GM20431 (cell line): ENCODE results near the gene PDZD2.
"Not testable (repeated sequence)": the region's sequence is repeated elsewhere in the genome, so short reads cannot be mapped to it uniquely, and the experiment has no call there.

Source experiments
- in situ Hi-C: fragments of 300-500 bp; cut with MseI, MboI; formaldehyde crosslinking; loops from one replicate; pipeline ENCODE4 v1.15.0; 2020; ENCODE audit warnings: low sequenced_read_pairs; ENCODE audit not compliant: unreplicated experiment

PDZD2 gene

DNA sequence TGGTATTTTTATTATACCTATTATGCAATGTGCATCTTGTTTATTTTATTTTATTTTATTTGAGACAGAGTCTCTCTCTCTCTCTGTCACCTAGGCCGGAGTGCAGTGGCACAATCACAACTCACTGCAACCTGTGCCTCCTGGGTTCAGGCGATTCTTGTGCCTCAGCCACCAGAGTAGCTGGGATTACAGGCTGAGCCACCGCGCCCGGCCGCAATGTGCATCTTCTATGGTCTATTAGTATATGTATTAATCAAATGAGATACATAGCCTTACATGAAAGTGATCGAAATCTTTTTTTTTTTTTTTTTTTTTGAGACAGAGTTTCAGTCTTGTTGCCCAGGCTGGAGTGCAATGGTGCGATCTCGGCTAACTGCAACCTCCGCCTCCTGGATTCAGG lies 89.9 kb downstream of the PDZD2 start:
- in situ Hi-C loops: not testable (repeated sequence)

DNA sequence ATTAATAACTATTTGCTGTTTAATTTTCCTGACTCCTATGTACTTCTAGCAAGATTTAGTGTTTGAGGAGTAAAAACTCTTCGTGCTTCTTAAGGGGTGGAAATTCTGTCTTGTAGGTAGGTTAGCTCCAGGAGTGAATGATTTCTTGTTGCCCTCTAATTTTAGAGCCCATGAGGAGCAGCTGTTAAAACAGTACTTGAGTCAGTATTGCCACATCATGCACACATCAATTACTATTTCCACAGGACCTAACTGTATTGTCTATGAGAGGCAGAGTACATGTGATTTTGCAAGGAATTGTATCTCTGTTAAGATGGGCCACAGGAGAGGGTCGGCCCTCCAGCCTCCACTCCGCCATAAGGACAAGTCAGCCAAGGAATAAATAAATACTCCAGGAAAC lies 91.2 kb downstream of the PDZD2 start:
- in situ Hi-C loops: no loop called here

DNA sequence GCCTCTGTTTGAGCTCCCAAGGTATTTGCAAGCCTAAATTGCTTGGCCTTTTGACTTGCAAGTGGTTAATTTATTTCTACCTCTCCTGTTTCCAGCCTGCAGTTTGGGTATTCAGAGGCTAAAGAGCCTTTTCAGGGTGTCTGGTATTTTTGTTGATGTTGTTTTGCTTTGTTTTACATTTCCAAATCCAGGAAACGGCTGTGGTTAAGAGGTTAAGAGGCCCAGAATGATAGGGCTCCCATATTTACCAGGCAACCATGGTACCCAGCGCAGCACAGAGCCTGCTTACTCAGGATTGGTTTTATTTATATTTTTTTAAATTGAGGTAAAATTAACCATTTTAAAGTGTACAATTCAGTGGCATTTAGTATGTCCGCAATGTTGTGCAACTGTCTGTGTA lies 92.1 kb downstream of the PDZD2 start:
- in situ Hi-C loops: no loop called here

DNA sequence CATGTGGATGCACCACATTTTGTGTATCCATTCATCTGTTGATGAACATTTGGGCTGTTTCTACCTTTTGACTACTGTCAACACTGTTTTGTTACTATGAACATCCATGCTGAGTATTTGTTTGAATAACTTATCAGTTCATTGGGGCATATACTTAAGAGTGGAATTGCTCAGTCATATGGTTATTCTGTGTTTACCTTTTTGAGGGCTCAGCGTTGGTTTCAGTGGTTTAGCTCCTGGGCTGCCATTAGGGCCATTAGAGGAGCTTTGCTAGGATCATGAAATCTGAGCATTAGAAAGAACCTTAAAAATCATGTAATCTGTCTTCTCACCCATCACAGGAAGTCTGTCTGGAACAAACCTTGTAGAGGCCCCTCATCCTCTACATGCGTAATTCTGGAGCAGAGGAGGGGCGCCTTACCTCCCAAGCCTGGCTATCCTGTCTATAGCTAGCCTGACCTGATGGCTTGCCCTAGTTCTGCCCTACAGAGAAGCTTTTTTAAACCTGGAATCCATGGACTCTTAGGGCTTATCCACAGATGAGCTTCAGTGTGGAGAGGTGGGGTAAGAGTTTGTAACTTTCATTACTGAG lies 92.9 kb downstream of the PDZD2 start:
- in situ Hi-C loops: no loop called here

DNA sequence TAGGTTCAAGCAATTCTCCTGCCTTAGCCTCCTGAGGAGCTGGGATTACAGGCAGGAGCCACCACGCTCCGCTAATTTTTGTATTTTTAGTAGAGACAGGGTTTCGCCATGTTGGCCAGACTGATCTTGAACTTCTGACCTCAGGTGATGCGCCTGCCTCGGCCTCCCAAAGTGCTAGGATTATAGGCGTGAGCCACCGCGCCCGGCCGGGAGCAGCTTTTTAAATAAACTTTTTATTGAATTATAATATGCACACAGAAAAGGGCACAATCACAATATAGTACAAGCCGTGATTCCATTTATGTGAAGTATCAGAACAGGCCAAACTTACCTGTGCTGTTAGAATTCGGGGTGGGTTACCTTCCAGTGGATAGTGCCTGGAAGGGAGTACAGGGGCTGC lies 93.9 kb downstream of the PDZD2 start:
- in situ Hi-C loops: not testable (repeated sequence)

DNA sequence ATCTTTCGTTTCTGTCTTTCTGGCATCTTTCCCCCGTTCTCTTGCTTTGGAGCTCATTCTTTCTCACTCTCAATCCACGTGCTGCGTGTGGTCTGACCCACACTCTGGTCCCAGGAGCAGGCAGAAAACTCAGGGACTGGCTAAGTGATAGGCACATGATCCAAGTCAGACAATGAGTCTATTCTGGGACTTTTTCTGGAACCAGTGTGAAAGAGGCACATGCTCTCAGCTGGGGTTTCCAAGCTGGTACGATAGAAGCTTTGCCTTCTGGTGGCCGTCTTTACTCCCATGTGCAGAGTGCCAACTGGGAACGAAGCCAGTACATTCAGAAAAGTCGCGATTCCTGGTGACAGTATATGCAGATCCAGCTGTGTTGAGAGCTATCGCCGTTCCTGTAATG lies 94.4 kb downstream of the PDZD2 start:
- in situ Hi-C loops: no loop called here

DNA sequence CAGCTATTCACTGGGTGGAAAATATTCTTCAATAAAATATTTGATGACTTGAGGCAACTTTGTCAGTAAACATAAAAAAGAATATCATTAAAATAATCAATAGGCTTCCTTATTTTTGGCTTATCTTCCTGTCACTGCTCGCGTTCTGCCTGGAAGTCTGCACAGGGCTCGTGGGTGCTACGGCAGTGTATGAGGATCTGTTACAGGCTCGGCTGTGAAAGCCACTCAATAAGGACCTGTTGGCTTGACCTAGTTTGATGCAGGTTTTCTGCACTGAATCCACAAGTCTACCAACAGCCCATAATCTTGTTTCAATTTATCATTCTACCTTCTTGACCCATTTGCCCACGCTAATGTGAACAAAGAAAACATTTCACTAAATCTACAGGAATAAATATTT lies 97.2 kb downstream of the PDZD2 start:
- in situ Hi-C loops: no loop called here

DNA sequence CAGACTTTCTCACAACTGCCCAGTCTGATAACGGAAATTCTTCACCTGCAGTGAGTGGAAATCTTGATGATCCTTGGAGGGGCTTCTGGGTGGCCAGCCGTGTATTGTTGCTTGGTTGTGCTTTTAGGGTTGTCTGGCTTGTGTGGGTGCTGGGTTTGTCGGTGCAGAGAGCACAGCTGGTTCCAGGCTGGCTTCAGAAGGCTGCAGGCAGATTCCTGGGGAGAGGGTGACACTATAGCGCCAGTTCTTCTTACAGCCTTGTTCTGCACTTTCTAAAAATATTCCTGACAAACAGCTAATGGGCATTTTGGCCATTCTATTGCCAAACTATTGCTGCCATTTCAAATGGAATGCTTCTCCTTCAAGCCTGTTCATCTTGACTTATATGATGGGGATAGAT lies 99.3 kb downstream of the PDZD2 start:
- in situ Hi-C loops: no loop called here

DNA sequence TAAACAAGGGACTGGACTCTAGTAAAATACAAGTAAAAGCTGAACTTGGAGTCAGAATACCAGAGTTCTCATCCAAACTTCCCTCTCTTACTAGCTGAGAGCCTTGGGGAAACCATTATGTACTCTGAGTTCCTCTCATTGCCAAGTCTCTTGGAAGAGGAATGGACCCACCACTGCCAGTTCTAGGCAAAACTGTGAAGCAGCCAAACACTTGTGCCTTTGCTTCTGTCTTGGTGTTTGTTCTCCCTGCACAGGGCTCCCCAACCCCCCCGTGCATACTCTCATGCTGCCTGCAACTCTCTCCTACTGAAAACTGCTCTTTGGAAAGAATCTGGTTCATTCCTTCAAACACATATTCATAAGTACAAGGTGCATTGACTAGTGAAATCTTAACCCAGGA lies 102.6 kb downstream of the PDZD2 start:
- in situ Hi-C loops: no loop called here

DNA sequence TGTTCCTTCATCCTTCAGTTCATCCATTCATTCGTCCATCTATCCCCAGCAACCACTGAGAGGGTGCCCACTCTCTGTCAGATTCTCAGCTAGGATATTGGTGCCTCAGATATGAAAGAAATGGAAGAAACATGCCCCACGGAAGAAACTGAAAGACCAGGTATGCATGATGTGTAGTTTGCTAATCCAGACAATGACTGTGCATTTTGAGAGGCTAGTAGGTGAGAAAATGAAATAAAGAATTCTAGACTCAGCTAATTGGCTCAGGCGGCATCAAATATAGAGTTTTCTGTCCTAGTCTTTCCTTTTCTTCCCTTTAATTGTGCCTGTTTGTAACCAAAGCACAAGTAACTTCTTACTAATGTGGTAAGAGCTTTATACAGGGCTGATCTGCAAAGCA lies 104.7 kb downstream of the PDZD2 start:
- in situ Hi-C loops: no loop called here

DNA sequence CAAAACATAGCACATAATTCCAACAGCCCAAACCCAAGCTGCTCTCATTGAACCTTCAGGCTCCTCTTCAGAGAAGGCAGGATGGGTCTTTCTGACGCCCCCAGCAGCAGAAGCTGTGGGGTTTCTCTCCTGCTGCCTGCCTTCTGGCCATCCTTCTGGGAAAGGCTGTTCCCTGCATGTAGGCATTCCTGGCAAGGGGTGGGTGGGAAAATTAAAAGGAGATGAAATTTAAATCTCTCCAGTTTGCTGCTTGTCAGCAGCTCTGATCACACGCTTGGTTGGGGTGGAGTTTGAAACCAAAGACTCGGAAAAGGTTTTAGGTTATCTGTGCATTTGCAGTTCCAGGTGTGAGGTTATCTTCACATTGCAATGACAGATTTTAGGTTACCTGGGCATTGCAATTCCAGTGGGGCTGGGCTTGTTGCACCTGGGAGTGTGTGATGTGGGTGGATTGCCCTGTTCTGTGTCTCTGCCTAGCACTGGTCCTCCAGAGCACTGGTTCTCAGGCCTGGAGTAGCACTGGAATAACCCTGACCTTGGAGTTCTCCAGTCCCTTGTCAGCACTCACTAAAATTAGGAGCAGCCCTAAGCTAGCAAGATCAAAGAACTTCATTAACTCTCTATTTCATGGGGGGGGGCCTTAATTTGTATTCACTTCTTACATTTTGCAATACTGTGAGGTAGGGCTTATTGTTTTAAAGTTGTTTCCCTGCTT lies 109.7 kb downstream of the PDZD2 start:
- in situ Hi-C loops: no loop called here

DNA sequence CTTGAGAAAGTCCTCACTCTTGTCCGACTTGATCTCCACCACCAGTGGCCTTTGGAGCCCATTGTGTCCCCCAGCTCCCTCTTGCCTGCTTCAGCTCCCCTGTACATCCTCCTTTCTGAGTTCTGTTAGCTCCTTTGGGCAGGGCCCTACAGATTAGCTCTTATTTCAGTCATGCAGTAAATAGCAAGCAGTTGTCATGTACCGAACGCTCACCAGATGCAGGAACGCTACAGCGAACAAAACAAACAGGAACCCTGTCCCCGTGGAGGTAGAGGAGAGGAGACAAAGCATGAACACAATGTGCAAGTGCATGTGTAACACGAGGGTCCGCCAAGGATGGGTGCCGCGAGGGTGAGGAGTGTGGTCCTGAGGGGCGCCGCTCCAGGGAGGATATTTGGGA lies 111.3 kb downstream of the PDZD2 start:
- in situ Hi-C loops: no loop called here

DNA sequence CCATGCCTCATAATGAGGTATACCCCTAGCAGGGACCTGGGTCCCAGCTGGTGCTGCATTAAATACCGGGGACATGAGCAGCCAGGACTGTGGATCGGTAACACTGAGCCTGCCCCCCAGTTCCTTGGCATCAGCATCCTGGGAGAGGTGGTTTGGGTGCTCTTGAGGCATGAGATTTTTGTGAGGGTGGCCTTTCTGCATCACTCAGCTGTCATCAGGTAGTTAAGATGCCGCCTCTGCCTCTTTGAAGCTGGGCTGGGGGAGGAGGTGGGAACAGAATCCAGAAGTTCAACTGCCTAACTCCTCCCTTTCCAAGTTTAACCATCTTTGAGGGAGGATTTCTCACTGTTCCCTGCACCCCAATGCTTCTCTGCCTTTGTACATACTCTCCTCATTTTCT lies 112.7 kb downstream of the PDZD2 start:
- in situ Hi-C loops: no loop called here

DNA sequence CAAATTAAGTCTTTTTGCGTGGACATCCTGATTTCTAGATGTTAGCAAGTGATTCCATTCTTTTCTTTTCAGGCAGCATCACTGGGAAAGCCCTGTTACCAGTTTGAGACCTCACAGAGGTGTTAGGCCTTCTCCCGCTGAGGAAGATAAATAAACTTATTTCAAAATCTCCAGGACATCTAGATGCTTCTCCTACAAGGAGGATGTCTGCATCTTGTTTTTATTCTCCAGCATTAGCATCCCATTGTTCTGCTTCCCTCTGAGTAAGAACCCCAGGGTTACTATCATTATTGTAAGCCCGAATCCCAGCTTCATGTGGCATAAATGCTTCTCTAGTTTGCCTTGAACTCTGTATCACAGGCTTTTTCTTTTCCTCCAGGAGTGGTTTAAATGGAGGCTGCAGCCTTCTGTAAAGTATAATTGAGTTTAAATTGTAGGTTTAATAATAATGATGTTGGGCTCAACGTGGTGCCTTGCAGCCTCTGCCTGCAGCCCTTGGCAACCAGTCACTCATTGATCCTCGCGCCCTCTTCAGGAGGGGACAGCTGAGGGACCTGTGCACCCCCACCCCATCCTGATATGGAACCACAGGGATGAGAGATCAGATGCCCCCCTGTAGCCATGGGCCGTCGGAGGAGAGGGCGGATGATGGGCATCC lies 114.9 kb downstream of the PDZD2 start:
- in situ Hi-C loops: no loop called here

DNA sequence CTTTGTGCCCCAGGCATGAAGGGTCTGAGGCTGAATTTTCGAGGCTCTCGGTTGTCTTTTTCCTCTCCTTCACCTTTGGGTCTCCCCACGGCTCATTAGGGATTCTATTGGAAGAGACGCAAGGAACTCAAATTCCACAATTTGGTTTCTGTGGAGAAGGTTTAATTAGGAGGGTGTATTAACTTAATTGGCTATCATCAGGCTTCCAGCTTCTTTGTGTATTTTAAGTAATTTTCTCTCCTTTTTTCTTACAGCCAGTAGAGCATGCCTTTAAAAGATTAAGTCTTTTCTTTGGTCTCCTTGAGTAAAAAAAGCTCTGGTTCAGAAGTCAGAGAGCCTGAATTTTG lies 115.4 kb downstream of the PDZD2 start:
- in situ Hi-C loops: no loop called here

DNA sequence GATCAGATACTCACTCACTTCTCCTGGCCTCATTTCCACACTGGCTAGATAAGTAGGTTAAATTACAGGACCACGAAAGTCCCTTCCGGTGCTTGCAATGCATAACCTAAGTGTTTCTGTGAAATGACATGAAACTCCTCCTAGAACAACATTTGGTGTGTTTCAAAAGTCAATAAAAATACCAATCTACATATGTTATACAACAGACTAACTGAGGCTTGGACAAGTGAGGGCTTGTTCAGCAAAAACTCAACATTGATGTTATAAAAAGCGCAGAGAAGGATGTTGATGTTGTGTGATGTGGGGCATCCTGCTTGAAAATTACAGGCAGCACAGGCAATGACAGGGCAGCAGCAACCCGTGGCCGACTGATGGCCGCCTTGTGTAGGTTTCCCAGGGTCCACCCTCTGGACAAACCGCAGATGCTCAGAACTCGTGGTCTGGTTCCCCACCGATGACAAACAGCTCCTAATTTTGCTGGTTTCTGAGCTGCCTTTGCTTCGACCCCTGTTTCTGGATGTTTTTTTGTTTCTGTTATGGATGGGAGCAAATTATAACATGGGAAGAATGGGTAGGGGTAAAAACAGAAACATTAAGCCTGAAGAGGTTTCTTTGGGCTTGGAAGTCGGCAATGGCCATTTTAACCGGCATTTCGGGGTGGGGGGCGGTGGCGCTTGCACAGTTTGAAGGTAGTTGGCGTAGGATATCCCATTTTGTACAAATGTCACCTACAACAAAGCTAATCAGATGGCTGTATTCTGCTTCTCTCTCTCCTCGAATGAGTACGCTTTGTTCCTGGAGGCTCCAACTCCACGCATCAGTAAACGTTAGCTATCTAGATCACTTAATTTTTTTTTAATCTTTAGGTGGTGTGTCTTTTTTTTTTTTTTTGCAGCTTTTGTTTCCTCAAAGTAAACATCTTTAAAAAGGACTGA lies 116.1 kb downstream of the PDZD2 start:
- in situ Hi-C loops: no loop called here

DNA sequence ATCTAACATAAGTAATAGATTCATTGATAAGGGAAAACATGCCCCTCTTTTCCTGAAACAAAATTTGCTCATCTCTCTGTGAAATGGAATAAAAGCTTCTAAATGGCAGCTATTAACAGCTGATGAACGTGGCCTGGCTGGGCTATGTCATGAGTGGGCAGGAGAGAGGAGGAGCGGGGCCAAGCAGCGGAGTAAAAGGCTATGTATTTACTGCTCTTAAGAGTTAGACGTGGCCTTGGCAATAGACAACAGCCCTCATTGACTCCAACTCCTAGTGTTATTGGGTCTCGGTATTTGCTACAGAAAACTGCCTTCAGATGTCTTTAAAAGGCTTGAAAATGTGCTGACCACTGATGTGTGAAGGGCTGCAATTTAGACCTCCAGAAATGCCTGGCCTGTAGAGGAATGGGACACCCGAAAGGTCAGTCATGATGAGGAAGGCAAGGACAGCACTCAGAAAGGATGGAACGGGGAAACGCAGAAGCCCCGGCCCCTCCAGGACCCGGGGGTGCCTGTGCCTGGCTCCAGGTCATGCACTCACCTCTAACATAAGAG lies 116.8 kb downstream of the PDZD2 start:
- in situ Hi-C loops: no loop called here

DNA sequence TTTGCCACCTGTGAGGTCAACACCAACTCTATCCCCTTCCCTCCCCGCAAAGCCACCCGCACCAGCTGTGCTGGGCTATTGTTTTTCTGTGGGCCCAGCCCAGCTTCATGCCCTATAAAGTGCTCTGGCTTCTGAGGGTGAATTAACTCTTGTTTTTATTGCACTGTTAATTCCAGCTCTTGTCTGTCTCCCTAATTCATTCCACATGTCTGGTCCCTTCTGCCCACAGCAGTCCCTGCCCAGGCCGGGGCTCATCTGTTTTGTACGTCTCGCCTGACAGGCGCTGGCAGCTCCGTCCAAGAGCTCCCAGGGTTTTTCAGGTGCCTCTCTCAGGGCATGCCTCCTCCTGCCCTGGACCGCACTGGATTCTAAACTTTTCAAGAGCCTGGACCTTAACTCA lies 118.9 kb downstream of the PDZD2 start:
- in situ Hi-C loops: no loop called here

DNA sequence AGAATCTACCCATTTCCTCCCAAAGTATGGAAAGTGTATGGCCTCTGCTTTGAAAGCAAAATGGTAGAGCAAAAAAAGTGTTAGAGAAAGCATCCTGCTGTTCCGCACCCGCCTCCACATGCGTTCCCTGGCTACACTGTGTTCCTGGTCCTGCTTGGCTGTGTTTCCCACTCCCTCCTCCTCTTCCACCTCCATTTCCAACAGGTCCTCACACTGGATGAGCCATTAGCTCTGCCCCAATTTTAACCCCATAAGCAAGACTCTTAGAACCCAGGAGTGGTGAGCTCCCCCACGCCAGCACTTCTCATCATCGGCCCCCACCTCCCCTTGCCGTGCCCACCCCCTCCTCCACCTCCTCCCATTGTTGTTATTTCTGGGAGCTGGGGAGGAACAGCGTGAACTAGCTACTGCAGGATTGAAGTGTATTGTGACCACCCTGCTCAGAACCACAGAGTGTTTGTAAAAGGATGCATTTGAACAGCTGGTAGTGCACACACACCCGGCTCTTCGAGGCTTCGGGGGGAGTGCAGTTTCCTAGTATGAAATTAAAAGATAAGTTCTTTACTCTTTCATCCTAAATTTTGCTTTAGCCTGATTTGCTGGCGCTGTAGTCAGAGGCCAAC lies 120.0 kb downstream of the PDZD2 start:
- in situ Hi-C loops: no loop called here

DNA sequence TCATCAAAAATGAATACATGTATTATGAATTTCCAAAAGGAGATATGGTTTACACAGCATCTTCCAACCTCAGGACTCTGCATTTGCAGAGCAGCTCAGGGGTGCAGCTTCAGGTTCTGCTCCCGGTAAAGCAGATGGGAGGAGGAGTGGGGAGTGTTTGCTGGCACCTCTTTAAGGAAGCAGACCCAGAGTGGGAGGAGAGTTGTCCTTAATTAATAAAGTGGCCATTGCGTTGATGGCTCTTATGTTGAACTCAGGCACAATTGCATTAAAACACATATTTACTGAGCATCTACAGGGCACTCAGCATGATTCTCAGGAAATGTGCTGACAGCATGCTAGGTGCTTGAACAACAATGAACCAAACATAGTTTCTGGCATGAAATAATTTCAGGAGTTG lies 121.0 kb downstream of the PDZD2 start:
- in situ Hi-C loops: no loop called here
